Heart right ventricle (tissue), 16 donors: ENCODE results near the gene FADS1. TPM values are rescaled to one million over a fixed set of nuclear protein-coding genes. Genes with fewer than 3 reads are reported as not detected.

Source experiments
- ATAC-seq, 8 donors: fragments of 200-7000 bp; cut with Tn5 transposase; one replicate each; pipeline ENCODE4 v1.9.1; 2020; ENCODE audit warnings: mild to moderate bottlenecking in 8 of 8, moderate library complexity in 8 of 8, moderate number of reproducible peaks in 1 of 8
- DNase-seq, 2 donors: peaks; one replicate each; pipeline ENCODE4 v3.0.0-alpha.2; 2020
- H3K27ac ChIP-seq, 10 donors: fragments of 200-600 bp; sonication (generic) in 2 of 10; one replicate each; pipeline versions ENCODE4 v1.5.0 to v1.8.0; 2020 to 2022; ENCODE audit warnings: mild to moderate bottlenecking in 3 of 10
- H3K27me3 ChIP-seq, 7 donors: fragments of 200-600 bp; one replicate each; pipeline ENCODE4 v1.8.0; 2021 to 2022; ENCODE audit warnings: mild to moderate bottlenecking in 2 of 7
- H3K36me3 ChIP-seq, 9 donors: fragments of 200-600 bp; sonication (generic) in 1 of 9; one replicate each; pipeline versions ENCODE4 v1.5.0 to v1.8.0; 2020 to 2022; ENCODE audit warnings: mild to moderate bottlenecking in 2 of 9
- H3K4me1 ChIP-seq, 9 donors: fragments of 200-600 bp; sonication (generic) in 1 of 9; one replicate each; pipeline versions ENCODE4 v1.5.0 to v1.8.0; 2020 to 2022; ENCODE audit warnings: mild to moderate bottlenecking in 4 of 9
- H3K4me3 ChIP-seq, 10 donors: fragments of 200-600 bp; sonication (generic) in 2 of 10; one replicate each; pipeline versions ENCODE4 v1.5.0 to v1.8.0; 2020 to 2022; ENCODE audit warnings: mild to moderate bottlenecking in 7 of 10, moderate library complexity in 2 of 10
- H3K9me3 ChIP-seq, 11 donors: fragments of 200-600 bp in 10 of 11; sonication (generic) in 2 of 11; one replicate each; pipeline versions ENCODE4 v1.5.0 to v1.8.0; 2013 to 2022; ENCODE audit warnings: mild to moderate bottlenecking in 2 of 11, control low read depth in 1 of 11, moderate library complexity in 1 of 11
- CTCF ChIP-seq, 9 donors: fragments of 200-600 bp; sonication (generic) in 2 of 9; IDR thresholded peaks; one replicate each; pipeline versions ENCODE4 v1.5.0 to v1.8.0; 2021 to 2022; ENCODE audit warnings: antibody characterized with exemption in 9 of 9, mild to moderate bottlenecking in 5 of 9, moderate library complexity in 1 of 9
- WGBS, 2 donors: extraction: QIAGEN DNeasy Blood & Tissue Kit; methylation state at CpG; one replicate each; pipeline ENCODE4 v1.1.7; 2013; ENCODE audit warnings: inconsistent platforms in 1 of 2; 5-methylcytosine and 5-hydroxymethylcytosine counted together
- intact Hi-C, 10 donors: fragments of 100-400 bp; cut with DNase I; formaldehyde crosslinking; loops; one replicate each; pipeline versions ENCODE4 v1.11.1 to v1.14.2; 2022
- polyA plus RNA-seq, 2 donors: library from polyadenylated mRNA; stranded (reverse); fragments of 200-250 nt; gene quantifications; one replicate each; pipeline ENCODE4 v1.2.3, GENCODE V29; 2013
- total RNA-seq, 10 donors: library from RNA; stranded (reverse); fragmentation: NEBNext Ultra II Directional in 3 of 10; extraction: Animal tissue kit (Norgen Biotek cat#: 25700) in 3 of 10; gene quantifications; one replicate each; pipeline versions ENCODE4 v1.2.1 to v1.2.4, GENCODE V29; 2021 to 2023
- donor health status: Arrhythmogenic right ventricular cardiomyopathy.
- donor health status: ischemic (EF 13 %, LVEDD 7.1; RV severe dilation, severe dysfunction).
- donor health status: healthy with polysubstance abuse.
- donor health status: DM: no; HTN: yes; CAD: no.
- donor health status: DM: no; HTN: no; CAD: no.
- donor health status: ischemic (EF 25% LVEDD 6.9; RV normal size, moderate dysfunction).
- donor health status: ischemic (EF 25% LVEDD 5.7; RV mildly dilated, moderate dysfunction).
- donor health status: healthy.
- donor health status: DM: yes; HTN: yes; CAD: no.
- donor health status: Ischemic cardiomyopathy.
- donor health status: ischemic (EF 35%, LVEDD 5.7; RV mildly dilated, moderate dysfunction).
- donor health status: nonischemic (EF 11% LVEDD 7.7; RV severe dilation, severe dysfunction).
- donor health status: DM: yes; HTN: yes; CAD: no.
- donor health status: PGD.
- donor health status: ischemic (EF 29% LVEDD 5.4; RV normal size, mild dysfunction).
- donor health status: nonischemic (EF 23%, LVEDD 6.1; RV moderate dilation, normal function).

FADS1 gene
- total and polyA plus RNA-seq, 12 donors: 13.8 to 37.4 (median 25.4) TPM

GRCh38 chr11:61799665-61800284 lies 17.0 kb downstream of the FADS1 start:
- Histone ChIP-seq H3K27me3 (no peaks in the 10 kb centered on the region), H3K9me3 (no peaks in the 10 kb centered on the region), H3K36me3 (peaks cover 0 to 59% (median 9%) of the 10 kb centered on the region in 9 donors), H3K4me3 (no peak overlapping the region), H3K4me1 (peaks cover 0 to 19% (median 9%) of the 10 kb centered on the region in 9 donors), H3K27ac (no peak overlapping the region)
- DNase-seq (no peak), ATAC-seq (no peak)
- intact Hi-C loops: loop anchor here (2.0 to 10.0 kb wide), 13 partner anchors 33 to 515 kb away; partner anchors contain the start of gene FADS3 (in 3 of the 10)
- 93 to 95% methylated on average over 2 of the region's 2 CpGs for WGBS, 2 donors
- TF ChIP-seq CTCF (IDR thresholded peaks at IDR 0.05): no peak

- Histone ChIP-seq H3K9me3 (no peaks in the 10 kb centered on the region), H3K36me3 (peaks cover 0 to 42% (median 0%) of the 10 kb centered on the region in 9 donors), H3K4me3 (no peak overlapping the region), H3K27ac (peak overlapping the region in 7 of 10 donors; percentile 18 to 68 (median 59)), H3K27me3 (no peaks in the 10 kb centered on the region), H3K4me1 (peaks cover 7 to 31% (median 16%) of the 10 kb centered on the region in 9 donors)
- TF ChIP-seq CTCF (IDR thresholded peaks at IDR 0.05): peak; percentile 70 to 94 (median 86)
- ATAC-seq: peak in 5 of 8 donors; percentile 25 to 51 (median 47)
- intact Hi-C loops: loop anchor here in 9 of 10 donors (1.0 to 10.0 kb wide), 18 partner anchors 35 to 517 kb away; partner anchors contain the start of gene FADS3 (in 2 of the 9)
- peak; percentile 51 to 86 for DNase-seq
- WGBS, 2 donors: 22 to 24% methylated on average over 3 of the region's 3 CpGs
Observed at GRCh38 chr11:61797263-61797944, 19.4 kb downstream of the FADS1 start.

GRCh38 chr11:61795876-61796526 lies 20.8 kb downstream of the FADS1 start:
- peaks cover 0 to 28% (median 0%) of the 10 kb centered on the region in 9 donors for H3K36me3 ChIP-seq

More at GRCh38 chr11:61795876-61796526, 20.8 kb downstream of the FADS1 start:
- H3K27ac ChIP-seq: no peak overlapping the region
- peaks cover 8 to 40% (median 24%) of the 10 kb centered on the region in 9 donors for H3K4me1 ChIP-seq
- ATAC-seq (no peak), DNase-seq (no peak)
- no peaks in the 10 kb centered on the region for H3K27me3 ChIP-seq
- intact Hi-C loops: loop anchor here in 9 of 10 donors (2.0 to 10.0 kb wide), 15 partner anchors 36 to 519 kb away; partner anchors contain the start of gene FADS3 (in 2 of the 9)
- no peaks in the 10 kb centered on the region for H3K9me3 ChIP-seq
- TF ChIP-seq CTCF (IDR thresholded peaks at IDR 0.05): no peak
- H3K4me3 ChIP-seq: no peak overlapping the region
- 93 to 95% methylated on average over 18 of the region's 18 CpGs for WGBS, 2 donors
